ENCODE measurements around the gene PDE2A.

DNA sequence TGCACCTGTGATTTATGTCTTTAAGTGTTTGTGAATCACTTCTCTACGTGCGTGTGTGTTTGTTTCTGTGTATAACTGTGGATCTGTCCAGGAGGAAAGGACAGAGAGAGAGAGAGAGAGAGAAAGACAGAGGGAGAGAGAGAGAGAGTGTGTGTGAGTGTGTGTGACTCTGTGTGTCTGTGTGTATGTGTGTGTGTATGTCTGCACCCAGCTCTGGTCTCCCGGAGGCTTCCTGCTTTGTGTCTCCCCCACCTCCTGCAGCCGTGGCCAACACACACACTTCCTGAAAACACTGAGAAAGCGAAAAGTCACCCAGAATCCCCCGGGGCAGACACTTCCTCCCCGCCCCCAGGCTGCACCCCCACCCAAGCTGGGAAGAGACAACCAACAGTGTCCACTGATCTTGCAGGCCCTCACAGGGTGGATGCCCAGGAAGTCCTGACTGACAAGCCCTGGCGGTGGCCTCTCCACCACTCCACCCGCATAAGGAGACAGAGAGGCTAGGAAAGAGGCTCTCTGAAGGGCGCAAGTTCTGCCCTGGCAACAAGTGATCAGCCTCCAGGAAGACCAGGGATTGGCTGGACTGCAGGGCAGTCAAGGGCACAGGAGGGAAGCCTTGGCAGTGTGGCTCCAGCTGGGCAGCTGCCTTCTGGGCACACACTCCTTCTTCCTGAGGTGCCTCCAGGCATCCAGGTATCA, 48.0 kb upstream of the PDE2A start:
- peak; percentile 68; the same call in 1 of the 2 replicates for TF ChIP-seq POLR2AphosphoS5 (IDR thresholded peaks at IDR 0.05; ENCODE audit: low read depth, low read length)
- peak; percentile 75 for TF ChIP-seq POLR2A (IDR thresholded peaks at IDR 0.05; ENCODE audit: low read depth, low read length)
- peak; percentile 25; the same call in 1 of the 2 replicates for TF ChIP-seq TAF1 (IDR thresholded peaks at IDR 0.05; ENCODE audit: low read depth, low read length)
- TF ChIP-seq SPI1 (IDR thresholded peaks at IDR 0.05; ENCODE audit: low read depth, low read length), result peak; percentile 80
- no peak for TF ChIP-seq PAX5 (IDR thresholded peaks at IDR 0.05; ENCODE audit: insufficient read depth, low read length, severe bottlenecking)
